ENCODE measurements around the gene NAV2.

DNA sequence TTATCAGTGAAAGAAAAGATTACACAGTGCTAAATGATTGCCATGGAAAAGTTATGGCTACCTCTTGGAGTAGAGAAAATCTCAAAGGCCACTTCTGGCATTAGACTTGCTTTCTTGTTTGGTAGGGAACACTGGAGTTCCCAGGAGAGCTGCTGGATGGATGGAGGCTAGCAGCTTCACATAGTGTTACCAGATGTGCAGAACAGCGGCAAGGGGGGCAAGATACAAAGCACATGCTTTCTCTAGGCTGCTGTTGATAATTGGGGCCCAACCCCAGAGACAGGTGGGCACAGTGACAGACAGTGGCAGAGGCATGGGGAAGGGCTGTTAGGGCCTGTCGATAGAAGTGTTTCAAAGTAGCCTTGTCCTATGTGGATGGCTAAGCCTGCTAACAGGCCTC is 352.8 kb downstream of the NAV2 start:
- TF ChIP-seq, protein P1, sequence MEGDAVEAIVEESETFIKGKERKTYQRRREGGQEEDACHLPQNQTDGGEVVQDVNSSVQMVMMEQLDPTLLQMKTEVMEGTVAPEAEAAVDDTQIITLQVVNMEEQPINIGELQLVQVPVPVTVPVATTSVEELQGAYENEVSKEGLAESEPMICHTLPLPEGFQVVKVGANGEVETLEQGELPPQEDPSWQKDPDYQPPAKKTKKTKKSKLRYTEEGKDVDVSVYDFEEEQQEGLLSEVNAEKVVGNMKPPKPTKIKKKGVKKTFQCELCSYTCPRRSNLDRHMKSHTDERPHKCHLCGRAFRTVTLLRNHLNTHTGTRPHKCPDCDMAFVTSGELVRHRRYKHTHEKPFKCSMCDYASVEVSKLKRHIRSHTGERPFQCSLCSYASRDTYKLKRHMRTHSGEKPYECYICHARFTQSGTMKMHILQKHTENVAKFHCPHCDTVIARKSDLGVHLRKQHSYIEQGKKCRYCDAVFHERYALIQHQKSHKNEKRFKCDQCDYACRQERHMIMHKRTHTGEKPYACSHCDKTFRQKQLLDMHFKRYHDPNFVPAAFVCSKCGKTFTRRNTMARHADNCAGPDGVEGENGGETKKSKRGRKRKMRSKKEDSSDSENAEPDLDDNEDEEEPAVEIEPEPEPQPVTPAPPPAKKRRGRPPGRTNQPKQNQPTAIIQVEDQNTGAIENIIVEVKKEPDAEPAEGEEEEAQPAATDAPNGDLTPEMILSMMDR (IDR thresholded peaks at IDR 0.05; ENCODE audit: low read depth, low read length): no peak
- no peak for TF ChIP-seq MYC (IDR thresholded peaks at IDR 0.05; ENCODE audit: low read depth, low read length)
- TF ChIP-seq, protein P2, sequence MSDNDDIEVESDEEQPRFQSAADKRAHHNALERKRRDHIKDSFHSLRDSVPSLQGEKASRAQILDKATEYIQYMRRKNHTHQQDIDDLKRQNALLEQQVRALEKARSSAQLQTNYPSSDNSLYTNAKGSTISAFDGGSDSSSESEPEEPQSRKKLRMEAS (IDR thresholded peaks at IDR 0.05; ENCODE audit: low read depth, low read length): no peak

All from NB4 (cell line).